ENCODE measurements around the gene LBHD2. TPM values are rescaled to one million over a fixed set of nuclear protein-coding genes. Genes with fewer than 3 reads are reported as not detected.

The LBHD2 gene
- total and polyA plus RNA-seq, 2 experiments from 2014 or later = not detected

GRCh38 chr14:103115845-103116572 lies 32.0 kb downstream of the LBHD2 start (continued):
- TF ChIP-seq ZNF462 (CRISPR knock-in tag; IDR thresholded peaks at IDR 0.05) (no peak), POLR2AphosphoS5 (IDR thresholded peaks at IDR 0.05; ENCODE audit: low read depth) (no peak), REST (IDR thresholded peaks at IDR 0.05; ENCODE audit: unreplicated experiment) (no peak), ETS1 (IDR thresholded peaks at IDR 0.05) (no peak), JUNB (IDR thresholded peaks at IDR 0.05; ENCODE audit: unreplicated experiment) (no peak), NANOG (IDR thresholded peaks at IDR 0.05; ENCODE audit: borderline replicate concordance) (no peak)

Measured in GM23338 (cell line).